Spleen (tissue), 7 donors: ENCODE measurements around the gene PTPN14.

ENCODE experiments used
- CTCF ChIP-seq, 11 experiments: fragments of 200-600 bp in 7 of 11; fragments of 450-650 bp in 4 of 11; sonication (generic) in 4 of 11; IDR thresholded peaks in 8 of 11; conservative IDR thresholded peaks in 3 of 11; 1 replicate in 7 of 11; 2 replicates in 4 of 11; pipeline versions ENCODE4 v1.4.0 to v1.8.0; 2016 to 2021; ENCODE audit warnings: antibody characterized with exemption in 11 of 11, inconsistent platforms in 4 of 11, mild to moderate bottlenecking in 1 of 11
- POLR2A ChIP-seq, 3 donors: fragments of 450-650 bp; IDR thresholded peaks; one replicate each; pipeline ENCODE4 v1.5.1; 2017; ENCODE audit warnings: antibody characterized with exemption in 3 of 3, mild to moderate bottlenecking in 1 of 3
- donor health status: DM: no; HTN: no; CAD: no; lungs with moderate emphysema.
- donor health status: DM: no; HTN: no; CAD: no.
- donor health status: DM: no; HTN: no; CAD: no.

DNA sequence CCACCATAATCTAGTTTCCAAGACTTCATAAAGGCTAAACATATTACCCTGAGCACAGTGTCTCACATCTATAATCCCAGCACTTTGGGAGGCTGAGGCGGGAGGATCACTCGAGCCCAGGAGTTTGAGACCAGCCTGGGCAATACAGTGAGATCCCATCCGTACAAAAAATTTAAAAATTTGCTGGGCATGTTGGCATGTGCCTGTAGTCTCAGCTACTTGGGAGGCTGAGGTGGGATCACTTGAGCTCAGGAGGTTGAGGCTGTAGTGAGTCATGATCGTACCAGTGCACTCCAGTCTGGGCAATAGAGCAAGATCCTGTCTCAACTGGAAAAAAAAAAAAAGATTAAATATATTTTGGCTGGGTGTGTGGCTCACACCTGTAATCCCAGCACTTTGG is 90.1 kb downstream of the PTPN14 start:
- no peak for TF ChIP-seq POLR2A (IDR thresholded peaks at IDR 0.05)
- TF ChIP-seq CTCF (IDR thresholded peaks at IDR 0.05 in 8 of 11, conservative IDR thresholded peaks at IDR 0.05 in 3 of 11), result no peak
